ENCODE results near the gene GABPB2. TPM values are rescaled to one million over a fixed set of nuclear protein-coding genes. Genes with fewer than 3 reads are reported as not detected.

The GABPB2 gene
- total and polyA plus RNA-seq, 2 of the 13 experiments (the other 11 are each of a cell fraction or from before 2014, with no cell fraction given), result 0.09 TPM; not detected in 1

DNA sequence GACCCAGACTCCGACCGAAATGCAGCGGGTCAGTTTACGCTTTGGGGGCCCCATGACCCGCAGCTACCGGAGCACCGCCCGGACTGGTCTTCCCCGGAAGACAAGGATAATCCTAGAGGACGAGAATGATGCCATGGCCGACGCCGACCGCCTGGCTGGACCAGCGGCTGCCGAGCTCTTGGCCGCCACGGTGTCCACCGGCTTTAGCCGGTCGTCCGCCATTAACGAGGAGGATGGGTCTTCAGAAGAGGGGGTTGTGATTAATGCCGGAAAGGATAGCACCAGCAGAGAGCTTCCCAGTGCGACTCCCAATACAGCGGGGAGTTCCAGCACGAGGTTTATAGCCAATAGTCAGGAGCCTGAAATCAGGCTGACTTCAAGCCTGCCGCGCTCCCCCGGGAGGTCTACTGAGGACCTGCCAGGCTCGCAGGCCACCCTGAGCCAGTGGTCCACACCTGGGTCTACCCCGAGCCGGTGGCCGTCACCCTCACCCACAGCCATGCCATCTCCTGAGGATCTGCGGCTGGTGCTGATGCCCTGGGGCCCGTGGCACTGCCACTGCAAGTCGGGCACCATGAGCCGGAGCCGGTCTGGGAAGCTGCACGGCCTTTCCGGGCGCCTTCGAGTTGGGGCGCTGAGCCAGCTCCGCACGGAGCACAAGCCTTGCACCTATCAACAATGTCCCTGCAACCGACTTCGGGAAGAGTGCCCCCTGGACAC, 22.5 kb upstream of the GABPB2 start (continued):
- TF ChIP-seq ARID4A (CRISPR knock-in tag; IDR thresholded peaks at IDR 0.05; ENCODE audit: borderline replicate concordance), result peak; percentile 40; the same call in 1 of the 2 replicates
- 0 out of 2 replicates have a peak, but pooled peaks have one; percentile 49 for TF ChIP-seq ZNF20 (CRISPR knock-in tag; IDR thresholded peaks at IDR 0.05)
- TF ChIP-seq PREB (CRISPR knock-in tag; IDR thresholded peaks at IDR 0.05), result peak; percentile 20; the same call in 1 of the 2 replicates
- TF ChIP-seq ATM (IDR thresholded peaks at IDR 0.05; ENCODE audit: borderline replicate concordance), result no peak
- TF ChIP-seq, protein P1, sequence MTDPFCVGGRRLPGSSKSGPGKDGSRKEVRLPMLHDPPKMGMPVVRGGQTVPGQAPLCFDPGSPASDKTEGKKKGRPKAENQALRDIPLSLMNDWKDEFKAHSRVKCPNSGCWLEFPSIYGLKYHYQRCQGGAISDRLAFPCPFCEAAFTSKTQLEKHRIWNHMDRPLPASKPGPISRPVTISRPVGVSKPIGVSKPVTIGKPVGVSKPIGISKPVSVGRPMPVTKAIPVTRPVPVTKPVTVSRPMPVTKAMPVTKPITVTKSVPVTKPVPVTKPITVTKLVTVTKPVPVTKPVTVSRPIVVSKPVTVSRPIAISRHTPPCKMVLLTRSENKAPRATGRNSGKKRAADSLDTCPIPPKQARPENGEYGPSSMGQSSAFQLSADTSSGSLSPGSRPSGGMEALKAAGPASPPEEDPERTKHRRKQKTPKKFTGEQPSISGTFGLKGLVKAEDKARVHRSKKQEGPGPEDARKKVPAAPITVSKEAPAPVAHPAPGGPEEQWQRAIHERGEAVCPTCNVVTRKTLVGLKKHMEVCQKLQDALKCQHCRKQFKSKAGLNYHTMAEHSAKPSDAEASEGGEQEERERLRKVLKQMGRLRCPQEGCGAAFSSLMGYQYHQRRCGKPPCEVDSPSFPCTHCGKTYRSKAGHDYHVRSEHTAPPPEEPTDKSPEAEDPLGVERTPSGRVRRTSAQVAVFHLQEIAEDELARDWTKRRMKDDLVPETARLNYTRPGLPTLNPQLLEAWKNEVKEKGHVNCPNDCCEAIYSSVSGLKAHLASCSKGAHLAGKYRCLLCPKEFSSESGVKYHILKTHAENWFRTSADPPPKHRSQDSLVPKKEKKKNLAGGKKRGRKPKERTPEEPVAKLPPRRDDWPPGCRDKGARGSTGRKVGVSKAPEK (CRISPR knock-in tag; IDR thresholded peaks at IDR 0.05; ENCODE audit: borderline replicate concordance), result no peak
- no peak for TF ChIP-seq NR0B2 (CRISPR knock-in tag; IDR thresholded peaks at IDR 0.05)
- no peak for TF ChIP-seq SNAI1 (CRISPR knock-in tag; IDR thresholded peaks at IDR 0.05; ENCODE audit: borderline replicate concordance)
- no peak for TF ChIP-seq ZBTB8A (CRISPR knock-in tag; IDR thresholded peaks at IDR 0.05; ENCODE audit: borderline replicate concordance, low read depth)
- no peak for TF ChIP-seq MTF2 (CRISPR knock-in tag; IDR thresholded peaks at IDR 0.05; ENCODE audit: borderline replicate concordance)
- TF ChIP-seq, protein P2, sequence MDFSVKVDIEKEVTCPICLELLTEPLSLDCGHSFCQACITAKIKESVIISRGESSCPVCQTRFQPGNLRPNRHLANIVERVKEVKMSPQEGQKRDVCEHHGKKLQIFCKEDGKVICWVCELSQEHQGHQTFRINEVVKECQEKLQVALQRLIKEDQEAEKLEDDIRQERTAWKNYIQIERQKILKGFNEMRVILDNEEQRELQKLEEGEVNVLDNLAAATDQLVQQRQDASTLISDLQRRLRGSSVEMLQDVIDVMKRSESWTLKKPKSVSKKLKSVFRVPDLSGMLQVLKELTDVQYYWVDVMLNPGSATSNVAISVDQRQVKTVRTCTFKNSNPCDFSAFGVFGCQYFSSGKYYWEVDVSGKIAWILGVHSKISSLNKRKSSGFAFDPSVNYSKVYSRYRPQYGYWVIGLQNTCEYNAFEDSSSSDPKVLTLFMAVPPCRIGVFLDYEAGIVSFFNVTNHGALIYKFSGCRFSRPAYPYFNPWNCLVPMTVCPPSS (IDR thresholded peaks at IDR 0.05), result no peak
- TF ChIP-seq, protein P3, sequence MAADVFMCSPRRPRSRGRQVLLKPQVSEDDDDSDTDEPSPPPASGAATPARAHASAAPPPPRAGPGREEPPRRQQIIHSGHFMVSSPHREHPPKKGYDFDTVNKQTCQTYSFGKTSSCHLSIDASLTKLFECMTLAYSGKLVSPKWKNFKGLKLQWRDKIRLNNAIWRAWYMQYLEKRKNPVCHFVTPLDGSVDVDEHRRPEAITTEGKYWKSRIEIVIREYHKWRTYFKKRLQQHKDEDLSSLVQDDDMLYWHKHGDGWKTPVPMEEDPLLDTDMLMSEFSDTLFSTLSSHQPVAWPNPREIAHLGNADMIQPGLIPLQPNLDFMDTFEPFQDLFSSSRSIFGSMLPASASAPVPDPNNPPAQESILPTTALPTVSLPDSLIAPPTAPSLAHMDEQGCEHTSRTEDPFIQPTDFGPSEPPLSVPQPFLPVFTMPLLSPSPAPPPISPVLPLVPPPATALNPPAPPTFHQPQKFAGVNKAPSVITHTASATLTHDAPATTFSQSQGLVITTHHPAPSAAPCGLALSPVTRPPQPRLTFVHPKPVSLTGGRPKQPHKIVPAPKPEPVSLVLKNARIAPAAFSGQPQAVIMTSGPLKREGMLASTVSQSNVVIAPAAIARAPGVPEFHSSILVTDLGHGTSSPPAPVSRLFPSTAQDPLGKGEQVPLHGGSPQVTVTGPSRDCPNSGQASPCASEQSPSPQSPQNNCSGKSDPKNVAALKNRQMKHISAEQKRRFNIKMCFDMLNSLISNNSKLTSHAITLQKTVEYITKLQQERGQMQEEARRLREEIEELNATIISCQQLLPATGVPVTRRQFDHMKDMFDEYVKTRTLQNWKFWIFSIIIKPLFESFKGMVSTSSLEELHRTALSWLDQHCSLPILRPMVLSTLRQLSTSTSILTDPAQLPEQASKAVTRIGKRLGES (CRISPR knock-in tag; IDR thresholded peaks at IDR 0.05; ENCODE audit: borderline replicate concordance), result 0 out of 2 replicates have a peak, but pooled peaks have one; percentile 23
- peak; percentile 53 for TF ChIP-seq JARID2 (CRISPR knock-in tag; IDR thresholded peaks at IDR 0.05; ENCODE audit: insufficient replicate concordance)
